Stimulated activated CD4-positive, alpha-beta T cell treated with anti-CD3 and anti-CD28 coated beads, Interleukin-4, amount 100 ng/mL, for 1 hour (primary cell): Measurements from ENCODE around the gene BRIX1.

Source experiments
- DNase-seq: peaks from one replicate; pipeline ENCODE4 v3.0.0-alpha.2; 2020

Gene BRIX1, protein sequence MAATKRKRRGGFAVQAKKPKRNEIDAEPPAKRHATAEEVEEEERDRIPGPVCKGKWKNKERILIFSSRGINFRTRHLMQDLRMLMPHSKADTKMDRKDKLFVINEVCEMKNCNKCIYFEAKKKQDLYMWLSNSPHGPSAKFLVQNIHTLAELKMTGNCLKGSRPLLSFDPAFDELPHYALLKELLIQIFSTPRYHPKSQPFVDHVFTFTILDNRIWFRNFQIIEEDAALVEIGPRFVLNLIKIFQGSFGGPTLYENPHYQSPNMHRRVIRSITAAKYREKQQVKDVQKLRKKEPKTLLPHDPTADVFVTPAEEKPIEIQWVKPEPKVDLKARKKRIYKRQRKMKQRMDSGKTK

GRCh38 chr5:34915139-34915855, at the start of gene BRIX1, which contains the start of gene RAD1:
BRIX1 (plus strand) TSS chr5:34915711; CDS start chr5:34915739, 28 bp downstream.
RAD1 (minus strand) TSS chr5:34915504; CDS start chr5:34914892, 612 bp downstream.
- peak; percentile 94 for DNase-seq

DNA sequence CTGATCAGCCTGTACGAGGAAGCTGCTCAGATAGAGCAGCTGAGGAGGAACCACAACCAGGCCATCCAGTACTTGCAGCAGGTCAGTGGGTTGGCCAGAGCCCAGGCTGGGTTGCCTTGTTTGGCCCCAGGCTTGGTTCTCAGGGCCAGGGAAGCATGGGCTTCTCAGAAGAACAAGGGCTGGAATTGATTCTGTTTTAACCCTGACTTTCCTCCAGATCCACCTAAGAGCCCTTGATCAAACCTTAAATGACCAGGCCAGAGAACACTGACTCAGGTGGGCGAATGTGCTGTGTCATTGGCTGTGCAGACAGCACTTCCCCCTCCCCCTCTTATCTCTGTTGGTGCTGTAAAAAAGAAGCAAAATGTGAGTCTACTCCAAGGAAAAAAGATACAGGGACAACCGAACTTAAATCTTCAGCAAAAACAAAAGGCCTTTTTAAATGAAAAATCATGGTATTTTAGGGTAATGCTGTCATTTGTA, 48.5 kb upstream of the BRIX1 start:
- DNase-seq: no peak

DNA sequence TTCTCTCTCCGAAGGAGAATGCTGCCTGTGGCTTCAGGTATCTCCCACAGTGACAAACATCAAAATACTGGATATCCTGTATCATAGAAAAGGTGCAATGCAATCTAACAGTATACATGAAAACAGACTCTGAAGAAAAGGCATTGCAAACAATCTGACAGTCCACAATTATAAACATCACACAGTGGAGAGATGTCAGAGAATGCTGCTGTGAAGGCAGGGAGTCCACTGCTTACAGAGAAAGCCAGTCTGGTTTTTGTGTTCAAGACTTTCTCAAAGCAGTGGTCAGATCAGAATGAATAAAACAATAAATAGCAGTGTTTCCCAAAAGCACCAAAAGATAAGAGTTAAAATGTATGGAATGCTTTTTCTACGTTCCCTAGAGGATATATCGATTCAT, 47.9 kb upstream of the BRIX1 start:
- DNase-seq: no peak

- DNase-seq: no peak
Measured at GRCh38 chr5:34868791-34869190, 46.7 kb upstream of the BRIX1 start.

- no peak for DNase-seq
Measured at GRCh38 chr5:34869256-34869655, 46.3 kb upstream of the BRIX1 start.

- no peak for DNase-seq
Measured at GRCh38 chr5:34870382-34870781, 45.1 kb upstream of the BRIX1 start.

- no peak for DNase-seq
Measured at GRCh38 chr5:34876275-34876674, 39.2 kb upstream of the BRIX1 start.

GRCh38 chr5:34881246-34881645, 34.3 kb upstream of the BRIX1 start:
- DNase-seq: no peak

DNA sequence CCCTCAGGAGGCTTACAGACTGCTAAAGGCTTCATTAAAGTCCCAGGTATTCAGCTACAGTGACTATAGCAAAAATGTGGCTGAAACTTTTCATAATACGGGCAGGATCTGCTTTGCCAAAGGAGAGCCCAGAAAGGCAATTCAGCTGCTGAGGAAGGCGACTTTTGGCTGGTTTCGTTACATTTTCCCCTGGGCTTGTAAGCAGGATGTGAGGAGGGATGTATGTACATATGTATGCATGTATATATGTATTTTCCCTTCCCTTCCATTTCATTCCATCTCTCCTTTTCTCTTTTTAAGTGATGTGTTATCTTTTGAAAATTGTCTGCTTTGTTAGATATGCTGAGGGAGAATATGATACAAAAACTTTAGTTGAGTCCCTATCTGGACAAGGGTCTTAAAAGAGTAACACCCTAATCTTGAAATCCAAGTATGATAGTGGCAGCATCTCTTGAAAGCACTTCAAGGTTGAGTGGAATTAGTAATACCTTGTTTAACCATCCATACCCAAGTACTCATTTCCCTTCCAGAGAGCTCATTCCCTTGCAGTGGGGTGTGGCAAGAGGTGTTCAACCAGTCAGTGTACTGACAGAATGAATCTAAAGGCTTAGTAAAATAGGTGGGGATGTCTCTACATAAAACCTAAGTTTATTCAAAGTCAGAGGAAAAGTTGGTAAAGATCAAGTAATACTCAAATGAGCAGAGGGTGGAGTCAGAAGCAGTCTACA, 29.0 kb upstream of the BRIX1 start:
- DNase-seq: no peak

- DNase-seq: no peak
Measured at GRCh38 chr5:34889394-34889793, 26.1 kb upstream of the BRIX1 start.

DNA sequence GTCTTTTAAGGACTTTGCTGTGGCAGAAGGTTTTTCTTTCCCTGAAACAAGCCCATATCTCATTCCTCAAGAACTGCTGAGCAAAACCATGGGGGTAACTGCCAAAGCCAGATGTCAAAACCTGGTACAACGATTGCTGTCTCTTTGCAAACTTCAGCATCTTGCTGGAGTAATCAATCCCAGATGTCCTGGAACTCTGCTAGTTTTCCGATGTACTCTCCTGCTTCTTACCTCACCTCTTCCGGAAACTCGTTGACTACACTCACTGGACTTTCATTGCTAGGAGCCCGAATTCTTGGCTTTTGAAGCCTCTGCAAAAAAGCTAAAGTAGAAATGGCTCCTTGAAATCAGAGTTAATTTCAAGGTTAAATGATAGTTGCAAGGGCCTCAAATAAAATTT, 23.5 kb upstream of the BRIX1 start:
- DNase-seq: no peak

- DNase-seq: no peak
Measured at GRCh38 chr5:34892414-34892813, 23.1 kb upstream of the BRIX1 start.

- no peak for DNase-seq
Measured at GRCh38 chr5:34894716-34895115, 20.8 kb upstream of the BRIX1 start.

- no peak for DNase-seq
Measured at GRCh38 chr5:34895641-34896419, 19.7 kb upstream of the BRIX1 start.

DNA sequence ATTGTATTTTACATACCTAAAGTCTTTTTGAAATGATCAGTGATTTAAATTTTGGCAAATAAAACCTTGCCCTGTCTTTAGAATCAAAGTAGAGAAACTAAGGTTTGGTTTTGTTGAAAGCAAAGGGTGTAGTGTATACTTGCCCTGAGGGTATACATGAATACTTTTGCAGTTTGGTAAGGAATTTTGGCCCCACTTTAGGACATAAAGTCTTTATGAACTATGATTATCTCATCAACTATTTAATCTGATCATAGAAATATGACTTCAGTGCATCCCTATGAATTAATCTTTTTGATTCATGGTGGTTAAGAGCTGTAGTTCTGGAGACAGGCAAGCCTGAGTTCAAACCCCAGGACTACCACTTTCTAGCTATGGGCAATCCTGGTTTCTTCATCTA, 17.9 kb upstream of the BRIX1 start:
- no peak for DNase-seq

- DNase-seq: peak; percentile 57
Measured at GRCh38 chr5:34898258-34898895, 17.1 kb upstream of the BRIX1 start.

DNA sequence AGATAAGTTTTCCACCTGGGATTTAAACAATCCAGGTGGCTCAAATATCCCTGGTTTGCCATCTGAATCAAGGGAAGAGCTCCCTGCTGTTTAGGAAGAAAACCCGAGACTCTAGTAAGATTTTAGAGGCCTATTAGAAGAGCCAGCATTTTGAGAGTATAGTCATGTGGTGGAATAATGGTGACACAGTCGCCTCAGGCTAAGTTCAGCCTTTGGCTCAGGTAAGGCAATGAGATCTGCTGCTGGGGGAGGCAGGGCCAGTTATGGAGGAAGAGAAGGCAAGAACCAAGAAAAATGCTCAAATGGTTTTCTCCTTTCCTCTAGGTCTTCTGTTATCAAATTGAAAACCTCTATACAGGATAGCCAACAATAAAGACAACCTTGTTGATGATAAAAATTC, 16.4 kb upstream of the BRIX1 start:
- no peak for DNase-seq

GRCh38 chr5:34900652-34901051, 14.9 kb upstream of the BRIX1 start:
- no peak for DNase-seq

GRCh38 chr5:34903260-34903659, 12.3 kb upstream of the BRIX1 start:
- DNase-seq: no peak

DNA sequence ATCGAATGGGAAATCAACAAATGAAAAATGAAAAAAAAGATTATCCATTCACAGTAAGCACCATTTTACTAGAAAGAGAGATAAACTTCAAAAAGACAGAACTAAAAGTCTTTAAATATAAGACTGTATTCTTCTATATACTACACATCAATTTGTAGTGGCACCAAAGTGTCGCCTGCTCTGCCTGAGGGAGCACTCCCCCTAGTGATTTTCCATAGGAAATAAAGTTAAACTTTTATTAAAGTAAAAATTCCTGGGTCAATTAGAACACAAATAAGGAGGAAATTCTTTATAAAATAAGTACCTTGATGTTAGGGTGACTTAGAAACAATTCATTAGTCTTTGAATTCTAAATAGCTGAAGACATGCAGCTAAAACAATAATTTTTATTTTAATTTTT, 9.9 kb upstream of the BRIX1 start:
- no peak for DNase-seq

- DNase-seq: no peak
Measured at GRCh38 chr5:34913072-34913471, 2.4 kb upstream of the BRIX1 start.

GRCh38 chr5:34914671-34915138, 806 bp upstream of the BRIX1 start:
- peak; percentile 6 for DNase-seq
